Measurements from ENCODE around the gene CIB4. TPM values are rescaled to one million over a fixed set of nuclear protein-coding genes. Genes with fewer than 3 reads are reported as not detected.

The CIB4 gene
- total and polyA plus RNA-seq, 2 of the 13 experiments (the other 11 are each of a cell fraction or from before 2014, with no cell fraction given), result not detected

DNA sequence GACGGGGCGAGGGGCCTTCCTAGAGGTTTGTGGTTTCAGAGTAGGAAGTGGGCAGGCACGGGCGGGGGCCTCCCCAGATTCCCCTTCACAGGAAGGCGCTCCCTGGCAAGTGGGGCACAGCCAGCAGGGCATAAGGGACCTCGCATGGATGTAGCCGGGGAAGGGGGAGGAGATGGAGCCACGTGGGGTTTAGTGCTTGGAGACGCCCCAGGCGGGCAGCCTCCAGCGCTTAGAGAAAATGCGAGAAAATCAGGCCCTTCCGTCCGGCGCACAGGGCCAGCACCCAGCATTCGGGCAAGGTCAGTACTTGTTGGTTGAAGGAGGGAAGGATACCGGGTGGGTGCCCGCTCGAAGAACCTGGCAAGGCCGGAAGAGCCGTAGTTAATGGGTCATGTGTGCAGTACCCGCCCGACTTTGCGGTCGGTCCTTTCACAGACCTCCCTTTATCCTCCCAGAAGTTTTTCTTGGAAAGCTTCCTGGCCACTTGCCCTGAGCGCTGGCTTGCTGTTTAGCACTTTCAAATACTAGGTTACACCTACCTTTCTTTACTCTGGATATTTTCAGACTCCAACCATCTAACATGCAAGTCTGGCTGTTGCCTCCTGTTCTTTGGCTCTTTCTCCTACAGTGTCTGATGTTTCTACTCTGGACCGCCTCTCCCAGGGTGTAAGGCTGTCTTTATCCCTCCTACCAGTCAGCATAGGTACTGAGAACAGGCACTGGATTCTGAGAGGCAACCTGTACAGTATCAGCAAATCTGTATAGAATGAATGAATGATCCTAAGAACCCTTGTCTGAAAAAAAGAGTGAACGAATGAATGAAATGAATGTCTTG lies 78.1 kb downstream of the CIB4 start (continued):
- no peak for TF ChIP-seq ZNF225 (CRISPR knock-in tag; IDR thresholded peaks at IDR 0.05)
- TF ChIP-seq KLF13 (CRISPR knock-in tag; IDR thresholded peaks at IDR 0.05), result no peak
- TF ChIP-seq CREBL2 (CRISPR knock-in tag; IDR thresholded peaks at IDR 0.05; ENCODE audit: borderline replicate concordance), result no peak
- TF ChIP-seq BCL6 (CRISPR knock-in tag; IDR thresholded peaks at IDR 0.05), result peak; percentile 60
- no peak for TF ChIP-seq GATAD1 (CRISPR knock-in tag; IDR thresholded peaks at IDR 0.05)
- no peak for TF ChIP-seq SNRNP70 (IDR thresholded peaks at IDR 0.05; ENCODE audit: low read depth, low read length)
- TF ChIP-seq SP4 (CRISPR knock-in tag; IDR thresholded peaks at IDR 0.05), result peak; percentile 28; the same call in 1 of the 2 replicates
- no peak for TF ChIP-seq GLI4 (CRISPR knock-in tag; IDR thresholded peaks at IDR 0.05; ENCODE audit: borderline replicate concordance)
- TF ChIP-seq FOXO1 (CRISPR knock-in tag; IDR thresholded peaks at IDR 0.05), result no peak
- peak; percentile 65; the same call in 1 of the 2 replicates for TF ChIP-seq HNRNPL (IDR thresholded peaks at IDR 0.05; ENCODE audit: low read depth, low read length)
- TF ChIP-seq SOX5 (CRISPR knock-in tag; IDR thresholded peaks at IDR 0.05; ENCODE audit: borderline replicate concordance), result no peak
- no peak for TF ChIP-seq ZNF577 (CRISPR knock-in tag; IDR thresholded peaks at IDR 0.05; ENCODE audit: borderline replicate concordance, low read depth)
- no peak for TF ChIP-seq HNRNPK (IDR thresholded peaks at IDR 0.05; ENCODE audit: low read depth, low read length, poor library complexity, severe bottlenecking)
- TF ChIP-seq, protein P1, sequence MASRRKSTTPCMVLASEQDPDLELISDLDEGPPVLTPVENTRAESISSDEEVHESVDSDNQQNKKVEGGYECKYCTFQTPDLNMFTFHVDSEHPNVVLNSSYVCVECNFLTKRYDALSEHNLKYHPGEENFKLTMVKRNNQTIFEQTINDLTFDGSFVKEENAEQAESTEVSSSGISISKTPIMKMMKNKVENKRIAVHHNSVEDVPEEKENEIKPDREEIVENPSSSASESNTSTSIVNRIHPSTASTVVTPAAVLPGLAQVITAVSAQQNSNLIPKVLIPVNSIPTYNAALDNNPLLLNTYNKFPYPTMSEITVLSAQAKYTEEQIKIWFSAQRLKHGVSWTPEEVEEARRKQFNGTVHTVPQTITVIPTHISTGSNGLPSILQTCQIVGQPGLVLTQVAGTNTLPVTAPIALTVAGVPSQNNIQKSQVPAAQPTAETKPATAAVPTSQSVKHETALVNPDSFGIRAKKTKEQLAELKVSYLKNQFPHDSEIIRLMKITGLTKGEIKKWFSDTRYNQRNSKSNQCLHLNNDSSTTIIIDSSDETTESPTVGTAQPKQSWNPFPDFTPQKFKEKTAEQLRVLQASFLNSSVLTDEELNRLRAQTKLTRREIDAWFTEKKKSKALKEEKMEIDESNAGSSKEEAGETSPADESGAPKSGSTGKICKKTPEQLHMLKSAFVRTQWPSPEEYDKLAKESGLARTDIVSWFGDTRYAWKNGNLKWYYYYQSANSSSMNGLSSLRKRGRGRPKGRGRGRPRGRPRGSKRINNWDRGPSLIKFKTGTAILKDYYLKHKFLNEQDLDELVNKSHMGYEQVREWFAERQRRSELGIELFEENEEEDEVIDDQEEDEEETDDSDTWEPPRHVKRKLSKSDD (CRISPR knock-in tag; IDR thresholded peaks at IDR 0.05; ENCODE audit: low read depth), result no peak
- TF ChIP-seq MTF2 (CRISPR knock-in tag; IDR thresholded peaks at IDR 0.05; ENCODE audit: borderline replicate concordance), result peak; percentile 89; the same call in 1 of the 2 replicates
- TF ChIP-seq E2F1 (CRISPR knock-in tag; IDR thresholded peaks at IDR 0.05), result no peak
- no peak for TF ChIP-seq FOXC1 (CRISPR knock-in tag; IDR thresholded peaks at IDR 0.05; ENCODE audit: borderline replicate concordance)
- no peak for TF ChIP-seq AGO1 (IDR thresholded peaks at IDR 0.05; ENCODE audit: low read depth, low read length, poor library complexity, severe bottlenecking)
- TF ChIP-seq ZNF780A (CRISPR knock-in tag; IDR thresholded peaks at IDR 0.05), result no peak
- TF ChIP-seq RFXAP (CRISPR knock-in tag; IDR thresholded peaks at IDR 0.05; ENCODE audit: borderline replicate concordance), result no peak
- 0 out of 2 replicates have a peak, but pooled peaks have one; percentile 12 for TF ChIP-seq ZSCAN20 (CRISPR knock-in tag; IDR thresholded peaks at IDR 0.05; ENCODE audit: borderline replicate concordance)
- no peak for TF ChIP-seq ETV5 (CRISPR knock-in tag; IDR thresholded peaks at IDR 0.05; ENCODE audit: borderline replicate concordance)

All from HepG2 (cell line).